ENCODE measurements around the gene PNPLA3.

GRCh38 chr22:43978558-43978957, 55.0 kb downstream of the PNPLA3 start:
- TF ChIP-seq CTCF (IDR thresholded peaks at IDR 0.05) (no peak), REST (IDR thresholded peaks at IDR 0.05; ENCODE audit: insufficient read depth in 1 of 2, low read depth in 2 of 2, low read length in 1 of 2) (no peak), SIN3A (IDR thresholded peaks at IDR 0.05; ENCODE audit: borderline replicate concordance, insufficient read depth, low read depth, low read length) (no peak), POLR2AphosphoS5 (IDR thresholded peaks at IDR 0.05; ENCODE audit: low read depth, low read length) (no peak)

All from Panc1 (cell line).